NCI-H2171 (cell line): ENCODE results near the gene LAMA3.

Experiments used
- DNase-seq: peaks from one replicate; lab custom pipeline; 2025; lab: John Stamatoyannopoulos, UW

LAMA3 gene

GRCh38 chr18:23669804-23670405, 19.3 kb upstream of the LAMA3 start:
- DNase-seq: no peak

DNA sequence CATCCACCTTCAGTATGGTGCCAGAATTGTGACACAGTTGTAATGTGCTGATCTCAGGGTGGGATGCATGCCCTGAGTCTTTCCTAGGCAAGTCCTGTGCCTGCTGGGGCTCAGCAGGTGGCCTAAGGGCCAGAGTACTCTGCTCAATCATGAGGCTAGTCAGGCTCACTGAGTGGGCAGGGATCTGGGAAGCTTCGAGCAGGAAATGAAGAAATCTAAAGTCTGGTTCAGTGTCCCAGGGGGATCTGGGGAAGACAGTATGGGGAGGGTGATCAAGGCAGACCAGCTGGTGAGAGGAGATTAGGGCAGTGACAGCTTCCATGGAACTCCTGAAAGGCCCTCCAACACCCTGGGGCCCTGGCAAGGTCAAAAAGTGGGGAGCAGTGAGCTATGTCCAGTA, 17.7 kb upstream of the LAMA3 start:
- no peak for DNase-seq

DNA sequence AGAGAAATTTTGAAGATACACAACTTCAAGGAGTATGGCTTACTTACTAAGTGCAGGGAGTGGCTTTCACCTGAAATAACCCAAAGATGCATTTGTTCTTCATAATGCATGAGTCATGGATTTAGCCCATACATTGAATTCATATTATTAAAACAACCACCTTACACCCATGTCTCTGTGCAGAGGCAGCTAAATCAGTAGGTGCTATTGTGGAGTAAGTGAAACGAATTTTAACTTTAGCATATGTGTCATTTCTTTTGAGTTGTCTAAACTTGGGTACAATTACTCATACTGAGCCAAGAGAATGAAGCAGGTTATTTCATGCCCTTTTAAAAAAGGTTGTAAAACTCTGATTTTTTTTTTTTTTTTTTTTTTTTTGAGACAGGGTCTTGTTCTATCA, 15.5 kb upstream of the LAMA3 start:
- no peak for DNase-seq

GRCh38 chr18:23675236-23675635, 14.0 kb upstream of the LAMA3 start:
- no peak for DNase-seq

DNA sequence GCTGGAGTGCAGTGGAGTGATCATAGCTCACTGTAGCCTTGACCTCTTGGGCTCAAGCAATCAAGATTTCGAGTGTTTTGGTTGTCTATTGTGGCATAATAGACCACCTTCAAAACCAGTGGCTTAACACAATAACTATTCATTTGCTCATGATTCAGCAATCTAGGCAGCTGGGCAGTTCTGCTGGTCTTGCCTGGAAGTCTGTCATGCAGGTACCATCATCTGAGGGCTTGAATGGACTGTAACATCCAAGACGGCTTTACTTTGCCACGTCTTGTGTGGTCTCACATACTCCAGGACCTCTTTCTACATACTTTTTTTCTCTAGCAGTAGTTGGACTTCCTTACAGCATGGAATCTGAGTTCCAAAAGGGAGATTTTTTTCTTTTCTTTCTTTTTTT, 13.4 kb upstream of the LAMA3 start:
- DNase-seq: no peak

DNA sequence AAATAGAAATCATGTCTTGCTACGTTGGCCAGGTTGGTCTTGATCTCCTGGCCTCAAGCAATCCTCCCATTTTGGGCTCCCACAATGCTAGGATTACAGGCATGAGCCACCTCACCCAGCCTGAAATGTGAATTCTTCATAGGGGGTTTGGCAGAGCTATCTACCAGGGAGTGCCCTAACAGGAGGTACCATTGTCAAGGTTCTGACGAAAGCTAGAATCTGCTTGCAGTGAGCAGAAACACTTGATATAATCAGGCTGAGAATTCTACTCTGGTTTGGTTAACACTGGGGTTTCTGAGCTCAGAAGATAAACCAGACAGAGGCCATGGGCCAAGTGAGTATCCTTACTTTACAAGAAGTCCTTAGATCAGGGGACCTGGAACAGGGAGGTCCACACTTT, 7.2 kb upstream of the LAMA3 start:
- DNase-seq: no peak

DNA sequence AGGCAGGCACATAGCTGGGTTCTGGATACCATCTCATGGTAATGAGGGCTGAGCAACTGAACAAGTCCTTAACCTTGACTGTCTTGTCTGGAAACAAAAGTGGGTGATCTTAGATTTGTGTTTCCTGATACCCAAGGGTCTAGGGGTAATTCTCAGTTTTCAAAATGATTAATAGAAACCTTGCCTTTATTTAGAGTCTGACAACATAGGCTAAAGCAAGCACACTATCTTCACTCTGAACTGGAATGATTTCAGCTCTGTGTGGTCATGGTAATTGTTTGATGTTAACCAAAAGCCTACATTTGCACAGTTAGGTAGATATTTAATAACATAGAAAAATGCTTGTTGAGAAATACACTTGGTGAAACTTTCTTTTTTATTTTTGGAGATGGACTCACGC, 6.8 kb upstream of the LAMA3 start:
- DNase-seq: no peak

DNA sequence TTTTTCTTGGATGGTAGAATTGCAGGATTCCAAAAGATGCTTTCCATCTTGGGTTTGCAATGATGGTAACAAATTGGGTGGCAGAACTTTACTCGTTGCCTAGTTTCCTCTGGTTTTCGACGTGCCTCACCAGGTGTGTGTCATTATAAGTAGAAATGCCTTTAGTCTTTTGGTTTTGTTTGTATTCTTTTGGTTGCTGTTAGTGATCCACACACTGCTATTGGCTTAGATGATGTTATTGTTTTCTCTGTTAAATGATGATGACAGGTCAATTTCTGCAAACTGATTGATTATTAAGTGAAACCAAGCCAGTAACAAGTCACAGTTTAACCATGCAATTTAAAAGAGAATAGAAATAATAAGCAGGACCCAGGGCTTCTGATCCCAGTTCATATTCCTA, 6.1 kb upstream of the LAMA3 start:
- DNase-seq: no peak

GRCh38 chr18:23683671-23684070, 5.6 kb upstream of the LAMA3 start:
- DNase-seq: no peak

DNA sequence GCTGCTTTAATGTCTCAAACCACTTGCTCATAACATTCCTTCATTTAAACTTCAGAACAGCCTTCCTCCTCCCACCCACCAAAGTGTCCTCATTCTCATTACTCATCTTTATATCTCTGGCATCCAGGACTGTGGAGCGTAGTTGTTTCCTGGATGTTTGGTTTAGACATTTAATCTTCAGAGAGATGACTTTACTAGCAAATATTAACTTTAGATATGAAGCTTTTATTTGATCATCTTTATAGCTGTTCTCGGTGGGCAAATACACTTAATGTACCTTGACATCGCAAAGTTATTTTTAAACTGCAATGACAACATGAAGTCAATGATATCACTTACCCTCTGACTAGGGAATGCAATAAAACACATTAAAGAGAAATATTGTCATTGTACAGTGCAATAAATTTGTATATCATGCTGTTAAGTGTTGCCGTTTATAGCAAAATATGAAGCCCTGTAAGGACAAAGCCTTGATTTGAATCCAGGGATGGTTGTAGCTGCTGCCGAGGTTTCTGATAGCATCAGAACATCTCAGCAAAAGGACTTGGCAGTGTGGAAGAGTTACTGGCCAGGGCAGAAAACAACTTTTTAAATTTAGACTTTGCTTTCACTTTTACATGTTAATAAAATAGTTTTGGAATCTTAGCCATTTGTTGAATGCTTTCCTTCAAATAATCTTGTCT, 4.6 kb upstream of the LAMA3 start:
- DNase-seq: no peak

GRCh38 chr18:23688528-23688927, 725 bp upstream of the LAMA3 start:
- no peak for DNase-seq

- DNase-seq: no peak
Observed at GRCh38 chr18:23689616-23690504, 607 bp downstream of the LAMA3 start.

DNA sequence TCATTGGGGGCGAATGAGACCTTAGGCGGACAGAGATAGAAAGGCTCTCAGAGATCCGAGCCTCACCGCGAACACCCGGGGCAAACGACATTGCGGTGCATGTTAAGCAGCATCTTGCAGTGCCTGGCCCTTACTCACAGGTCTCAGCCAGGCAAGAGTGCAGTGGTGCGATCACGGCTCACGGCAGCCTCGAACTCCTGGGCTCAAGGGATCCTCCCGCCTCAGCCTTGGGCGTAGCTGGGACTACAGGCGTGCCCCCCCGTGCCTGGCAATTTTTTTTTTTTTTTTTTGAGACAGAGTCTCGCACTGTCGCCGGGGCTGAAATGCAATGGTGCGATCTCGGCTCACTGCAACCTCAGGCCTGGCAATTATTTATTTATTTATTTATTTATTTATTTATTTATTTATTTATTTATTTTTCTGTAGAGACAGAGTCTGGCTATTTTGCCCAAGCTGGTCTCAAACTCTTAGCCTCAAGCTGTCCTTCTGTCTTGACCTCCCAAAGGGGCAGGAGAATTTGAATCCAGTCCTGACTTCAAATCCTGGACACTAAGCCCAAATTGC, 1.3 kb downstream of the LAMA3 start:
- DNase-seq: no peak

DNA sequence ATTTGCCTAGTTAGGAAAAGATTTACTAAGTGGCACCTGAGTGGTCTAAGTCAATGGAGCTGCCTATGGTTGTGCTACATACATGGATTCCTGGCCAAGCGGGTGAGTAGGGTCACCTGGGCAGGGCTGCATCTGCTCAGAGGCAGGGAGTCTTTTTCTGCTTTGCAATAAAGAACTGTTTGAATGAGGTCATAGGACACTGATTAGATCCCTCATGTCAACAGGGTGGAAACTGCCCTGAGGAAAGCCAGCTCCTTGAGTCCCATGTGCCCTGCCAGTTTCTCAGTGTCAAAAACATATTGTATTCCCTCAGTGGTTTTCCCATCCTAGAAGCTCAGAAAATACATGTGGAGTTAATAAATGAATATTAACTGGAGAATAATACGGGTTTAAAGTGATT, 4.6 kb downstream of the LAMA3 start:
- DNase-seq: no peak

DNA sequence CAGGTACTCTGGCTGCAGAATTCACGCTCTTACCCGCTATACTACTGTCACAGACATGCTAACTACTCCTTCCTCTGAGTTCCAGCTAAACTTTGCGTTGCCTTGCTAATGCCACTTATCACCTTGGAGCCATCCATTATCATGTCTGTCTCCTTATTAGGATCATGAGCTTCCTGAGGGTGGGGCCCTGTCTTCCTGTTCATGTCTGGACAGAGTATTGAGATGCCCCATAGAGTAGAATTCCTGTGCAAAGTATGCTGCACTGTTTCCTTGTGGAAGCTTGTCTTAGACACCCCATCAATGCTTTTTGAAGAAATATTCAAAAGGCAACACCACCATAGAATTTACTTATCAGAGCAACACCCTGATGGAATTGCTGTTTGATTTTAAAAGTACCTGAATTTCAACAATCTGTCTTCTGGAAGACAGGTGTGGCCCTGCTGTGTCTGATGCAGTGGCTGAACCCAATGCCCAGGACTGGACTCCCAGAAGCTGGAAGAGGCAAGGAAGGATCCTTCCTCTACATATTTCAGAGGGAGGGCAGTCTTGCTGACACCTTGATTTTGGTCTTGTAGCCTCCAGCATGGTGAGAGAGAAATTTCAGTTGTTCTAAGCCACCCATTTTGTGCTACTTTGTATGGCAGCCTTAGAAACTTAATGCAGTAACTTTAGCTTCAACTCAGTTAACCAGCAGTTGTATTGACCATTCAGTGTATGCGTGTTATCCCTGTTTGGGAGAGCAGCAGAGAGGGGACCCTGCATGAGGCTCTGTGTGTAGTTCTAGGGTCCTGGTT, 5.6 kb downstream of the LAMA3 start:
- DNase-seq: no peak

DNA sequence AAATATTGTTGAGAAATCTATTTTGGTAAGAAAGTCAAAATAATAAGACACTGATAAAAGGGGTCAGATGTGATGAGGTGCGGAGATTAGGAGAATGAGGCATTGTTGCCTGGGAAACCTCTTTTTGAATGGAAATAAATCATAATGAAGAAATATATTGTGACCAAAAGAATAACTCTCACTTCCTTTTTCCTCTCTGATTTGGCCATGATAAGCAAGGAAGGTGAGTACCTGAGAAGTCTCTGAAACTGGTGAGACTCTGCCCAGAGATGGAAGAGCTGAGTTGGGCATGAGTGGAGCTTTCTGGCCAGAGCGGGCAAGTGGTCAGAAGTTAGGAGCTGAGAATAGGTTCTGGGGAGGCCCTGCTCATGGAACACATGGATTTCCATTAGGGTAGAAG, 11.8 kb downstream of the LAMA3 start:
- no peak for DNase-seq

DNA sequence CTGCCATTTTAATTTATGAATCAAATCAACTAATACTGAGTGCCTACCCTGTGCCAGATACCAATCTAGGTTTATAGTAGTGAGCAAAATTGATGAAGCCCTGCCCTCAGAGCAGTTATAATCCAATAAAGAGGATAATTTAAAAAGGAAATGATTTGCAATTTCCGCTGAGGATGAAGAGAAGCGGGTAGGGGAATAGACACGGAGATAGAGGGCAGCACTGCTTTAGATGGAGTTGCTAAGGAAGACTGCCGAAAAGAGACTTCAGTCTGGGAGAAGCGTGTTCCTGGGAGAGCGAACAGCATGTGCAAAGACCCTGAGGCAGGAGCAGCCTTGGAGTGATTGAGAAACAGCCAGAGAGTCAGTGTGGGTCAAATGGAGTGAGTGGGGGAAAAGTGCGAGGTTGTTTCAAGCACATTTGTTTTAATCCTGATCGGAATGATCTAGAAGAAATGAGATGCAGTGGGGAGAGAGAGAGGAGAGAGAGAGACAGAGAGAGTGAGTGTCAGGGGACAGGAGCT, 12.4 kb downstream of the LAMA3 start:
- DNase-seq: no peak

DNA sequence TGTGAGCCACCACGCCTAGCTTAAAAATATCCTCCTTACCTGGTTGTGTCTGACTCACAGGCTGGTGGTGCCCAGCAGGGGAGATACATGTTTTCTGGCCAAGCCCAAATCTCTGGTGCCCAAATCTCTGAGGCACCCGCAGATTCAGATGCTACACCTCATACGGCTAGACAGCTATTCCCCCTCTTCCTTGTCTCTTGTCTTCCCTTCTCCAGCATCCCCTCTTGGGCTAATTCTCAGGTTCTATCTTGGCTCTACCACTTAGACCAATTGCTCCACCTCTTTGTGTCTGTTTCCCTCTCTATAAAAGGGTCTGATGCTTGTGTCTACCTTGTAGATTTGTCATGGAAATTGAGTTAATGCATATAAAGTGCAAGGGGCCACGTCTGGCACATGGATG, 13.4 kb downstream of the LAMA3 start:
- no peak for DNase-seq

DNA sequence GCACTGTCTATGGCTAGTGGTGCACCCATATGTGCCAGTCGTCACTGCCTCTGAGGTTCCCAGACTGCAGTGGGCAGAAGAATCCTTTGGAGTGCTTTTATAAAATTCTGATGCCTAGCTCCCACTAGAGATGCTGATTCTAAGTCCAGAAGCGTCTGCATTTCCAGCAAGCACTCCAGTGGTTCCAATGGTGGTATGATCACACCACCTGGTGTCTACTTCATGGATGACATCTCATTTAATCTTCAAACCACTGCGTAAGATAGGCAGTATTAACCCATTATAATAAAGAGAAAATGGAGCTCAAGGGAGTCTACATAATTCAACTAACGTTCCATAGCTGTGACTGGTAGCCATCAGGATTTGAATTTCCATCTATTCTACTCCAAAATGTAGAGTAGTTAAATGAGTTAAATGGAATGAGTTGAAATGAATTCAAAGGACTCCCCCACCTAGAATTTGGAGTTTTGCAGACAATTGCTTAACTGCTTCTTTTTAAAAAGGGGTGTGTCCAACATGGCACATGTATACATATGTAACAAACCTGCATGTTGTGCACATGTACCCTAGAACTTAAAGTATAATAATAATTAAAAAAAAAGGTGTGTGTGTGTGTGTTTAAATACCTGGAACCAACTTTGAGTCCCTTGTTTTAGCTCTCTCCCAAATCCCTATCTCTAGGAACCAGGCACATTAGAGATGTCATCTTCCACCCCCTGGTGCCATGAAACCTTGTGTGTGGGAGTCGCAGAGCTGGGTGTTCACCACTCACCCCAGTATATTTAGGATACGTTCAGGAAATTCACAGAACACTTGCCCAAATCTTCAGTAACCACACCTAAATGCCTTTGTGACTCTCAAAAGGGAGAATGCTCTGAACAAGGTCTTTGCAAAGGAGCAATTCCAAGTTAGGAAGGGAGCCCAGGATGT, 14.1 kb downstream of the LAMA3 start:
- no peak for DNase-seq

DNA sequence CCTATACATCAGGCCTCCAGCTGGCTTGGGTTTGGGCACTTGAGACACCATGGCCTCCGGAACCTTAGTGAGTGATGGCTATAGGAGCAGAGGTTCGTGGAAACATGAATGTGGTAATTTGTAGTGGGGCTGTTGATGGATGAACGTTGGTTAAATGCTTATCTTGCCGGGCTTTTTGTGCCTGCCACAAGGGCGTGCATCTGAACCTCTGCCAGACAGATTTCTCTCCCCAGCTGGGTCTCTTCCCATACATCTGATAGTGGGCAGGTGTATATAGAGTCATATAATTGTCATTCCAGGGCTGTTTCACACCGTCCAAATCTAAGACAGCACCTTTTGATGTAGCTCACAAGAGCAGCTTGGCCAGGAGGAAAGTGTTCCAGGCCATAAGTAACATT, 14.7 kb downstream of the LAMA3 start:
- no peak for DNase-seq

DNA sequence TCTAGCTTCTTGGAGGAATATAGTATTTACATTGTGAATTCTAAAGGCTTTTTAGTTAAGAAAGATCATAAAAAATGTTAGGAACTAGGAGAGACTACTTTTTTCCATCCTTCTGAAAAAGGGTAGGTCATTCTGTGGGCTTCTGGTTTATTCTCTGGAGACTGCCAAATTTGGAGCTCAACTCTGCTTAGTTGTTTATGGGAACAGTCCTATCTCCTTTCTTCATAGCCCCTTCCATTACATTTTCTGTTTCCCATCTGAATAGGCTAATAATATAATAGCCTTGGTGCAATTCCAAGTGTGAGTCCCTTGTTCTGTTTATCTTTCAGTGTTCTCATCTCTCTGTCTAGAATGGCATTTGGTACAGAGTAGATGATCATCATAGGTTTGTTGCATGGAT, 15.6 kb downstream of the LAMA3 start:
- DNase-seq: no peak
